Midbrain (tissue), 1 donor: ENCODE data around the gene IDE.

Experiments
- DNase-seq: peaks from one replicate; lab custom pipeline; 2025; lab: John Stamatoyannopoulos, UW

IDE gene

GRCh38 chr10:92567952-92568600 lies 5.8 kb downstream of the IDE start:
- DNase-seq = no peak

- no peak for DNase-seq
Observed at GRCh38 chr10:92562424-92562823, 11.5 kb downstream of the IDE start.

GRCh38 chr10:92559046-92559445 lies 14.8 kb downstream of the IDE start:
- no peak for DNase-seq

GRCh38 chr10:92553959-92554358 lies 19.9 kb downstream of the IDE start:
- no peak for DNase-seq

DNA sequence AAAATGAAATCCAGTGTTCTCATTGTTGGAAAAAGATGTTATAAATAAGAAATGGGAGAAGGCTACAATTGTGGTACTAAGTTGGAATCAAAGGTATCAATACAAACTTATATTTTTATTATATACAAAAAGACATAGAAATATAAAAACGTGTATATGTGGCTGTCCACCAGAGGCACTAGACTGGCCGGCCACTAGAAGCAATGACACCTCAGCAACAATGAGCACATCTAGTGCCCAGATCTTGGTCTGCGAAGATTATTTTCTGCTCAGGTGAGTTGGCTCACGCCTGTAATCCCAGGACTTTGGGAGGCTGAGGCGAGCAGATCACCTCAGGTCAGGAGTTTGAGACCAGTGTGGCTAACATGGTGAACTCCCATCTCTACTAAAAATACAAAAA lies 21.6 kb downstream of the IDE start:
- no peak for DNase-seq

- DNase-seq = no peak
Observed at GRCh38 chr10:92550924-92551323, 23.0 kb downstream of the IDE start.

GRCh38 chr10:92547676-92548075 lies 26.2 kb downstream of the IDE start:
- DNase-seq = no peak

- DNase-seq = no peak
Observed at GRCh38 chr10:92545556-92545955, 28.3 kb downstream of the IDE start.

DNA sequence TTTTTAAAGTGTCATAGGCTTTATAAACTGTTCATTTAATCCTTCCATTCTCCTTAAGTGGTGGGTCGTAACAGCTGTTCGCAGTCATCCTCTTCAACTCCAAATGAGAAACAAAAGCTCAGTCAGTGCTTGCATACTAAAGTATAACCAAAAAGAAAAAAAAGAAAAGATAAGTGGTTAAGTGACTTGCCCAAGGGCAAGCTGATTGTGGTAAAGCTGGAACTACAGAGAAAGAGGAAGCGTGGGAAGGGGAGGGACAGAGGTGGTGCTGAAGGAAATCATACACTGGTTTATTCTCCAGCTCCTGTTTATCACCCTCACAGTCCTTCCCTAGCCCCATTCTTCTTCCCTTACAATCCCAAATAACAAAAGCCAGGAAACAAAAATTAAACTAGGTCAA lies 29.6 kb downstream of the IDE start:
- no peak for DNase-seq

DNA sequence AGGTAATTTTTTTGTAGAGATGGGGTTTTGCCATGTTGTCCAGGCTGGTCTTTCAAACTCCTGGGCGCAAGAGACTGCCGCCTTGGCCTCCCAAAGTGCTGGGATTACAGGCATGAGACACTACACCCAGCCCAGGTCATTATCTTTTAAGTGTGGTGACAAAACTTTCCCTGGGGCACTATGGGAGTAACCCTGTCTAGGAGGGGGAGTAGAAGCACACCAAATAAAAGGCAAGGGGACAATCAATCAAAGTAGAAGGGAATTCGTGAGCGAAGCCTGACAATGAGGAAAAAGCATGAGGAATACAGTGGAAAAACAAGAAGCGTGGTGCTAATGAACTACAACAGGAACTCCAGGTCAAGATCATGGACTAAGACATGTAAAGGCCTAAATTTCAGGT lies 31.4 kb downstream of the IDE start:
- no peak for DNase-seq

GRCh38 chr10:92541583-92541982 lies 32.3 kb downstream of the IDE start:
- no peak for DNase-seq

DNA sequence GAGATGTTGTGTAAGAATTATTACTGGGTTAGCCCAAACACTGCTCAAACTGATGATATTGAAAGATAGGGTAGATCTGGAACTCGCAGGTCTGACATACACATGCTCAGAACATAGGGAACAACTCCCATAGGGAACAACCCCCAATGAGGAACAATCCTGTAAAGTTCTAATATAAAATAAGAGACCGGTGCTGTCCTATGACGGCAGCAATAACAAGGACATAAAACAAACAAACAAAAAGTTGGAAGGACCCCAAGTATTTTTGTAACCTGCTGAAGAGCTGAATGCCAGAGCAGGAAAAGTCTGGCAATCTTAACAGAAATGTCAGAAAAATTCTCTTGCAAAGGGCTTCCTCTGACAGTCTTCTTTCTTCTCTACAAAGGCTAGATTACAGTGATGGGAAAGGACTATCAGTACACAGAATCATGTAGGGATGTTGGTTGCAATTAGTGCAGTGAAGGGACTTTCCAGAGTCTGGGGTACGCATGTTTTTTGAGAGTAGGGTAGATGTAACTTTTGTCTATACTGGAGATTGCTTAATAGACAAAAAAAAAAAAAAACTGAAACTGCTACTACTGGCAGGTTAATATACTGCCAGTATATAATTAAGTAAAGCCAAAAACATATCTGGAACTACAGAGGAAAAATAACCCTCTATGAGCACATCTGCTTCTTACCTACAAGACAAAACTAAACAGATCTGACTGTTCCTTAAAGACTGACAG lies 35.5 kb downstream of the IDE start:
- no peak for DNase-seq

DNA sequence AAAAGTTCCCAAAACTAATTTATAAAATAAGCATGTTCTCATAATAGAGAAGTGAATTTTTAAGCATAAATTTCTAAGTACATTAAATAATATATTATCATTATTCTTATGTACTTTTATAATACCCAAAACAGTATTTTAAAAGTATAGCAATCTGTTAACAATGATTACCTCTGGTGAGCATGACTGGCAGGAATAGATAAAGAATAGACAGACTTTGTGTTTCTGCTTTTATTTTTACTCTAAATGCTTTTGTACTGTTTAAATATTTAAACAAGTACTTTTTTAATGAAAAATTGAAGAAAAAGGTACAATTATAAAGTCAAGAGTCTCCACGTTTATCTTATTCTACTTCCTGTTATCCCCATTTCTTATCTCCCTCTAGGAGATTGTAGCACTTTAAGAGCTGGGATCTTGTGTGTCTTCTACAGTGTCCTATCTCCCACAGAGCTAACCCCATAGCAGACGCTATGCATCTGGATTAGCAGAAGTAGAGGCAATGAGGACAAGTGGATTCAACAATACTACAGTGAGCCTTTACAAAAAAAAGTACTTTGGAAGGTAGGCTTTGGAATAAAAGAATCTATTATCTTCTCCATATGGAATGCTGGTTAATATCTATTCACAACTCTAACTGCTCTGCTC lies 42.9 kb downstream of the IDE start:
- DNase-seq = no peak

- no peak for DNase-seq
Observed at GRCh38 chr10:92530421-92530820, 43.5 kb downstream of the IDE start.

DNA sequence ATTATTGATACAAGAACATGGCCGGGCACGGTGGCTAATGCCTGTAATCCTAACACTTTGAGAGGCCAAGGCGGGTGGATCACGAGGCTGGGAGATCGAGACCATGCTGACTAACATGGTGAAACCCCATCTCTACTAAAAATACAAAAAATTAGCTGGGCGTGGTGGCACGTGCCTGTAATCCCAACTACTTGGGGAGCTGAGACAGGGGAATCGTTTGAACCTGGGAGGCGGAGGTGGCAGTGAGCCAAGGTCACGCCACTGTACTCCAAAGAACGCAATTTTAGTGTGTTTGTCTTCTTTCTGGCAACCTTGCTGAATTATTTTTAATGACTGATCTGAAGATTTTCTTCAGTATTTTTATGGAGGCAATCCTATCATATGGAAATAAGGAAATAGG lies 46.2 kb downstream of the IDE start:
- no peak for DNase-seq

- DNase-seq = no peak
Observed at GRCh38 chr10:92523639-92524038, 50.3 kb downstream of the IDE start.

DNA sequence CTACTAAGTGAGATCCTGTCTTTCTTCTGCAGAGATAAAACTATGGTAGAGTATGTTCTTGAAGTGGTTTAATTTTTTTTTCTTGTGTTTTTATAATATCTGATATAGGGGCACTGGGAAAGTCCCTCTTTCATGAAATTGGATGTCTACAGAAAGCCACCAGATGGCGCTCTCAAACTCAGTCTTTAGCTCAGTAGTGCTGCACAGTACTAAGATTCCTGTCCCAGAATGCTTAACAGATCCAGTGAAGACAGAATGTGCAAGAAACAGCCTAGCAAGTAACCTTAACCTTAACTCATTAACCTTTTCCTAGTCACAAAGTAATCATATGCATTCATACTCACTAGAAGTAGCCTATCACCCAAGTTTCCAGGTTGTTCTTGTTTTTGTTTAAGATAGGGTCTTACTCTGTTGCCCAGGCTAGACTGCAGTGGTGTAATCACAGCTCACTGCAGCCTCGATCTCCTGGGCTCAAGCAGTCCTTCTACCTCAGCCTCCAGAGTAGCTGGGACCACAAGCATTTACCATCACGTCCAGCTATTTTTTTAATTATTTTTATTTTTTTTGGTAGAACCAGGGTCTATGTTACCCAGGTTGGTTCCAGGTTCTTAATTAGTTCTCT lies 56.7 kb downstream of the IDE start:
- peak; percentile 80 for DNase-seq

DNA sequence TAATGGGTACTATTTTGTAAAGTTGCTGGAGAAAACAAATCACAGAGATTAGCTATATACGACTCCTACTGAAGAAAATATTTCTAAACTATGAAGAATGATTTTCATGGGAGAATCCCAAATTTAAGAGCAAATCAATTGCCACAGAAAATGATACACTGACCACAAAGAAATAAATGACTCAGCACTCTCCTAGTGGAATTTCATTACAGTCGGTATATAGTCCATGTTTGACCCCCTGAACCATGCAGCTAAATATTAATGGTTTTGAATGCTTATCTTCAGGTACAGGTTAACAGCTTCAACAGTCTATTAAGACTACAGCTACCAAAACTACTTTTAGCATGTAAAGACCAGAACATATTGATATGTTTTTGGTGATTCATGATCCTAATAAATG lies 65.0 kb downstream of the IDE start:
- no peak for DNase-seq

- no peak for DNase-seq
Observed at GRCh38 chr10:92506336-92506735, 67.6 kb downstream of the IDE start.

- DNase-seq = no peak
Observed at GRCh38 chr10:92505044-92505443, 68.8 kb downstream of the IDE start.

DNA sequence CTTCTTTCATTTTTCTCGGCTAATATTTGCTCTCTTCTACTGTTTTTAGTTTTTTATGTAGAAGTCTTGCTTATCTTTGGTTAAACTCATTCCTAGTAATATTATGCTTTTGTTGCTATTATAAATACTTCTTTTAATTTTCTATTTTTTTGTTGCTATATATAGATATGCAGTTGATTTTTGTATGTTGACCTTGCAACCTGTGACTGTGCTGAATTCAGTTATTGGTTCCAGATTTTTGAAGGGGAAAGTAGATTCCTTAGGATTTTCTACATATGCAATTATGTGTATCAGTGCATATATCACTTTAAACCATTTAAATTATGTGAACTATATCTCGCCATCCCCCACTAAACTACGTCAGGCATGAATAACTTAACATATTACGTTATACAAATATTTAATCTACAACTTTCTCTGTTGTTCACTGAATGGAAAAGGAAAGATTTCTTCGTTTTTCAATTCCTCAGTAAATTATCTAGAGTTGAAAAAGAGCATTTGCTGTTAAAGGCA lies 71.5 kb downstream of the IDE start:
- DNase-seq = no peak

- no peak for DNase-seq
Observed at GRCh38 chr10:92493362-92493761, 80.5 kb downstream of the IDE start.

DNA sequence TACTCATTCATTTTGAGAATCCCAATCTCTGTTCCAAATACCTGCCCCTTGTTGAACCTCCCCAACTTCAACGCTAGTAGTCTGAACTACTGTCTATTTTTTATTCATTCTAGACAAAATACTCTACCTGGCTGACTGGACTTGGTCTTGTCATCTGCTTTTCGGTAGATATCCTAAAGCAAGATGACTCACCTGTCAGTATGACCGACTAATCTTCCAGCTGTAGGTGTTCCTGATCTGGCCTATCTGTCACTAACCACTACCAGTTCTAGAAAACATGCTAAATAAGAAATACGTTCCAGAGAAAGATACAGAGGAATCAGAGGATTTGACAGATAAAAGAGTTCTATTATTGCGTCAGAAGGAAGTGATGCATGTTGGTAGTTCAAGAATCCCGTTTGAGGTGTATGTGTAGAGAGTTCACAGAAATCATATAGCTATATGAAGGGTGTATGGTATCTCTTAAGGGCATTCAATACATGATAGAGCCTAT lies 81.1 kb downstream of the IDE start:
- DNase-seq = no peak
